Pons (tissue), 1 donor: ENCODE measurements around the gene NEDD4L.
"Not testable (repeated sequence)": the region's sequence is repeated elsewhere in the genome, so short reads cannot be mapped to it uniquely, and the experiment has no call there.

Source experiments
- DNase-seq: peaks from one replicate; pipeline ENCODE4 v3.0.0-alpha.2; 2016; ENCODE audit warnings: low spot score

Gene NEDD4L

DNA sequence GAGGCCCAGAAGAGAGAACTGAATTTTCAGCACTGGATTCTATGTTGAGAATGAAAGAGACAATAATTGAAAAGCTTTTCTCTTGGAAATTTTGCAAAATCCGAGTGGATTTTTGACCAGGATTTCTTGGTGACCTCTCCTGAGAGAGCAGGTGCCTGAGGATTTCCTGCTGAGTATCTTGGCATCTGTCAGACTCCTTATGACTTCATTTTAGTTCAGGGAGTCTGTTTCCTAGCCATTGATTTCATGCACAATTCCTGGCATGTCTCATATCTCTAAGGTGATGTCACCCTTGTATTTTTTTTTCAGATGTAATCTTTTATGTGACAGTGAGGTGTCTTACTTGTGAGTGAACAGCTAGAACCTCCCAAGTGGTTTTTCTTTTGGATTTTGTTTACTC lies 195.9 kb downstream of the NEDD4L start:
- DNase-seq: no peak

DNA sequence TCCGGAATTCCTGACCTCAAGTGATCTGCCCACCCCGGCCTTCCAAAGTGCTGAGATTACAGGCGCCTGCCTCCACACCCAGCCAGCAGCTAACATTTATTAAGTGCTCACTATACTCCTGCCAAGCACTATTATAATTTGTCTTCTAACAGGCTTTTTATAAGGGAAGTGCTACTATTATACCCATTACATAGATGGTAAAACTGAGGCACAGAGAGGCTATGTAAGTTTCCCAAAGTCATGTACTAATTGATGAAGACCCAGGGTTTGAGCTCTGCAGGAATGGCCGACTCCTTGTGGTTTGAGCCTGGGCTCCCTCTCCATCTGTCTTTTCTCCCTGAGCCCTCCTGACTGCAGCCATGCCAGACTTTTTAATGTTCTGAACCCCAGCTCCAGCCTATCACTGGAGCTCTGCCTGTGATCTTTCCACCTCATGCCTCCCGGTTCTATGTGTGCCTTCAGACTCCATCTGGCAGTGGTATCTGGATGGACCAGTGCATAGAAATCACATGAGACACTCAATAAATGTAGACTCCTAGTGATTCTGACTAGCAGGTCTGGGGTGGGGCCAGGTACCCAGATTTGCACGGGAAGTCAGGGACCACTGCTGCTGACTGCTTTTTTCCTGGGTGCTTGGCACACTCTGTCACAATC lies 197.1 kb downstream of the NEDD4L start:
- DNase-seq: no peak

DNA sequence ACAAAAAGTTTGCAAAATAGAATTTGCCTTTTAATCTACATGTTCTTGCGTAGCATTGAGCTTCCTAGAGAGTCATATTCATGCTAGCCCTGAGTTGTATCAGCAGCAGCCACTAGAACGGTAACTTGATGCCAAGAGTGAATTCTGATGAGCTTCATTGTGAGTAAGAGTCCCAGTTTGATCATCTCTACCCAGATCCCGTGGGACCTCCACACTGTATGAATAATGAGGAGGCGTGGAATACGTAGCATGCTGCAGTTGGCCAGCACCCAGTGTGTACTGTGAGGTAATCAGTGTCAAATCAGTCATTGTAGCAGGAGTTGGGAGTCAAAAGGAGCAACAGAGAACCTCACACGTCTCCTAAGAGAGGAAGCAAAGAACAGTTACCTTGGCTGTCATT lies 197.9 kb downstream of the NEDD4L start:
- no peak for DNase-seq

DNA sequence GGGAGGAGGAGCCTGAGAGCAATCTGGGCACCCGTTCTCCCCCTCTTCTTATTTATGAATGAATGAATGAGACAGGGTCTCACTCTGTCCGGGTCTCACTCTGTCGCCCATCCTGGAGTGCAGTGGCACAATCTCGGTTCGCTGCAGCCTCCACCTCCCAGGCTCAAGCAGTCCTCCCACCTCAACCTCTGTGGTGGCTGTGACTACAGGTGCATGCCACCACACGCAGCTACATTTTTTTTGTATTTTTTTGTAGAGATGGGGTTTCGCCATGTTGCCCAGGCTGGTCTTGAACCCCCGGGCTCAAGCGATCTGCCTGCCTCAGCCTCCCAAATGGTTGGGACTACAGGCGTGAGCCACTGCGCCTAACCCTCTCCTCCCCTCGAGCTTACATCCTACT lies 198.4 kb downstream of the NEDD4L start:
- no peak for DNase-seq

DNA sequence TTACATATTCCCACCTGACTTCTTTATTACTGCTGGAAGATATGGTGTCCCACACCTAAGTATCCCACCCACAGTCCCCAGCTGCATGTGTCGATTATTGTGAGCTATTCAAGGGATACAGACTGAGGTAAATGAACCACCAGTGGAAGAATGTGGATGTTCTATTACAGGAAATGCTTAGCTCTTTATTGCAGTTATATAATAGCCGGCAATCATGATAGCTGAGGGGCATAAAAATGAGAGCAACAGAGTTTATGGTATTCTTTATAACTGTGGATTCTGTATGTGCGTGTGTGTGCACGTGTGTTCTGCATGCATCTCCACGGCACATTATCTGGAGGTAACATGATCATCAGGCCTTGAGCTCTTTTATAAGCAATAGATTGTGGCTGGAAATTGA lies 198.9 kb downstream of the NEDD4L start:
- DNase-seq: no peak

DNA sequence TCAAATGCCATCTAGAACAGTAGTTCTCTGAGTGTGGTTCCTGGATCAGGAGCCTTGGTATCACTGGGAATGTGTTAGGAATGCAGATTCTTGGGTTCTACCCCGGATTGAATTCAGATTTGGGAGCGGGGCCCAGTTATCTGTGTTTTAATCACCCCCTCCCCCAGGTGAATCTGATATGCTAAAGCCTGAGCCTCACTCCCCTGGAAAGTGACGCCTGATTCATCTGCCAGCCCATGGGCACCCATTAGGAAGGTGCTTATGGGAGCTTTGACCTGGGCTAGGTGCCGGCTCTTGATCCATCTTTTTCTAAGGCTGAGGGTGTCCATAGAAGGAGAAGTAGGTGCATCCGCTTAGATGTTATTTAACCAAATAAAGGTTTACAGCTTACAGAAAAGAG lies 199.4 kb downstream of the NEDD4L start:
- DNase-seq: no peak

DNA sequence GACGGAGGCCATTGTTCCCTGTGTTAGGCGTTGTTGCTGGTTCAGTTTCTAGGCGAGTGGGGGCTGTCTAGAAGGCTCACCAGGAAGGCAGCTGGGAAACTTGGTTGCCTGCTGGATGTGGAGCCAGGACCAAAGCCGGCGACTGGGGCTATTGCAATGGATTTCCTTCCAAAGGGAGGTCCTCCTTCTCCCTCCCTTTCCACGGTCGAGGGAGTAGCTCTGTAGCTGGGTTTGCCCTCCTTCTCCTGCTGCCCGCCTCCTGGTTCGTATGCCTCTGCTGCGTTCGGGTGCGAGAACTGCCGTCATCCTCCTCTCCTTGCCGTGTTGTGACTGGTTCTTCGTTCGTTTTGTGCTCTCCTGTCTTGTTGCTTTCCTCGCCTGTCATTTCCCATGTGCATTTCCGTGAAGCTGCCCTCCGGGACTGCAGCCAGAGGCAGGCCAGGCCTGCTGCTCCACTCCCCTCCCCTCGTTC lies 203.4 kb downstream of the NEDD4L start:
- DNase-seq: peak; percentile 30

DNA sequence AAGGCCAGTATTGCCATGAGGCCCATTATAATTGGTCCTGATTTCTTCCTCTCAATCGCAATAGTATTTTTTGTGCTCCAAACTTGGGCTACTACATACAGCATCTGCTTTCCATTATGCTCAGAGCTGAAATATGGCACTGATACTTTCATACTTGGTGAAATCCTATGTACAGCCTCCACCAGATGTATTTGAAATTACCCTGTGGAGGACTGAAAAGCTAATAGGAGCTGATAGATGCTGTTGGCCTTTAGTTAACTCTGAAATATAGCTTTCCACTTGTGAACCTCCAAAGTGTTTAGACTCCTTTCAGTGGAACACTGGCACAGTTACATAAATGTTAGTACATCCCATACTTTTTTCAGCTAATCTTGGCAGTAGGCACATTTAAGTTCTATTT lies 205.7 kb downstream of the NEDD4L start:
- DNase-seq: no peak

DNA sequence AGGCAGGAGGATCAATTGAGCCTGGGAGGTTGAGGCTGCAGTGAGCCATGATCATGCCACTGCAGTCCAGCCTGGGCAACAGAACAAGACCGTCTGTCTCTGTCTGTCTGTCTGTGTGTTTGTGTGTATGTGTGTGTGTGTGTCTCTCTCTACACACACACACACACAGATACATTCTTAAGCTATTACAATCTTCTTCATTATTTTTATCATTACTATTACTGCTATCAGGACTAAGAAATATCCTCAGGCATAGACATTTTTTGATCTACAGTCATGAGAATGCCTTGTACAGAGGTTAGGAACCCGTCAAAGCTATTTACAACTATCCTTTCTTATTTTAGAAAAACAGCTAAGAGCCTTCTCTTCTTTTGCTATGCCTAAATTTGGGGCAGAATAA lies 207.4 kb downstream of the NEDD4L start:
- no peak for DNase-seq

DNA sequence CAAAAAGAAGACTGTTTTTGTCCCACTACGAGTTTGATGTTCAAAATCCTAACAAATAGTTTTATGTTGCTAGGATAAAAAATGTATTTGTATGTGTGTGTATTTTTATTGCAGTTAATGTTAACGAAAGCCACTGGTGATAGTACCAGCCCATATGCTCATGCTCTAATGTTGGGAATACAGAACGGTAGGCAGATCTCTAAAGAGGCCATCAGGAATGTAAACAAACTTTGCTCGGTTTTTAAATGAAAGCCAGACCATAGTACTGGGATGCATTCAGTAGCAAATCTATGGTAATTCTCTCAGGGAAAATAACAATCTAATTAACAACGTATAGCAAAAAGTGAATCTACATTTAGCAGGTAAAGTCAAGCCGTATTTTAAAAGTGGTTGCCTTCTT lies 208.1 kb downstream of the NEDD4L start:
- DNase-seq: no peak

DNA sequence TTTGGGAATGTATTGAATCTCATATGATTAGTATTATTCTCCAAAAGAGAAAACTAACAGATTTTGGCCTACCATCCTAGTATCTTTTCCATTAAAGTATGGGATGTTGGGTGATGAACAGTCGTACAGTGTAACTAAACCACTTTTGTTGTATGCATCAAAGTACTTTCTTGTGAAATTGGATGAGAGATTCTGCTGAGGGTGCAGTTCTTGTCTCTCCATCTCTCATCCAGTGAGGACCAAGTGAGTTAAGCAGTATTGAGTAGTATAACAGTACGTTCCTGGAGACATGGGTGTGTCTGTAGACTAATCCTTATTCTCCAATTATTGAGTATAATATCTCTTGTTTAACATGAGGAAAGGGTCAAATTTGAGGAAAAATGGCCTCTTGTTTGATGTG lies 209.3 kb downstream of the NEDD4L start:
- DNase-seq: no peak

DNA sequence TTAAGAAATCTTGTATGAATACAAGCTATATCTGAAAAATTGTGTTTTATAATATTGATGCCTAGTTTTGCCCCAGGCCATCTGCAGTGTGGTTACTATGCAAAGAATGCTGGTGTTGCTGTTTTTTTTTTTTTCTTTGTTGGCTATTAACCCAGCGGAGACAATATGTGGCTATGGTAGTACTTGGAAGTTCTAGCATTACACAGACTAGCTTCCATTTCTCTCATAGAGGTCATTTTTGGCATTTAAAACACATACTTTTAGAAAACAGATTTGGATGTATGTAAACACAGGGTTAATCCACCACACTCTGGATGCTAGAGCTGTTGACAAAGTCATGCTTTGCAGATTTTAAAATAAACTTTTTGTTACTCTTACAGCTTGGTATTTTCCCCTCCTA lies 209.8 kb downstream of the NEDD4L start:
- no peak for DNase-seq

DNA sequence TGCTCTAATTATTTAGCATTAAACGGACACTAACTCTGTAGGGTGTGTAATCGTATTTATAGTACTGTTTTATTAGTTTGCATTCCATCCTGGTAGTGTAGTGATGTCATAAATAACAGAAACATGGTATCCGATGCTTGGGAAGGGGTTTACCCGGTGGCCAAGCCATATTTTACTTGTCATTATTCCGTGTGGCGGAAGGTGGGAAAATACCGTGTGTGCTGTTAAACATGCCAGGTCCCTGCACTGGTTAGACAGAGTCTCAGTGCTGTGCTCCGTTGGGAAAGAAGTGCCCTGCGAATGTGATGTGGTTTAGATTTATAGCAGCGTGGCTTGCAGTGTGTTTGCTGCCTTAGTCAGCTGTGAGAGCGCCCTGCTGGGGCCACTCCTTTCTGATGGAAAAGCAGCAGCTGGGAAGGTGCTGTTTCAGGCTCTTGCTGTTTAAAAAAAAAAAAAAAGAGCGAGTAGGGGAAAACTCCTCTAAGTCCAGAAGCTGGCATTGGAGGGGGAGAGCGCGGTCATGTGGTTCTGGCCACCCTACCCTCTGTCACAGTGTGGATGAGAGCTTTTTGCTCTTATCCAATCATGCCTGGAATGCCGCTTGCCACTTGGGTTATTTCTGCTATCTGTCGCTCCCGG lies 211.0 kb downstream of the NEDD4L start:
- no peak for DNase-seq

DNA sequence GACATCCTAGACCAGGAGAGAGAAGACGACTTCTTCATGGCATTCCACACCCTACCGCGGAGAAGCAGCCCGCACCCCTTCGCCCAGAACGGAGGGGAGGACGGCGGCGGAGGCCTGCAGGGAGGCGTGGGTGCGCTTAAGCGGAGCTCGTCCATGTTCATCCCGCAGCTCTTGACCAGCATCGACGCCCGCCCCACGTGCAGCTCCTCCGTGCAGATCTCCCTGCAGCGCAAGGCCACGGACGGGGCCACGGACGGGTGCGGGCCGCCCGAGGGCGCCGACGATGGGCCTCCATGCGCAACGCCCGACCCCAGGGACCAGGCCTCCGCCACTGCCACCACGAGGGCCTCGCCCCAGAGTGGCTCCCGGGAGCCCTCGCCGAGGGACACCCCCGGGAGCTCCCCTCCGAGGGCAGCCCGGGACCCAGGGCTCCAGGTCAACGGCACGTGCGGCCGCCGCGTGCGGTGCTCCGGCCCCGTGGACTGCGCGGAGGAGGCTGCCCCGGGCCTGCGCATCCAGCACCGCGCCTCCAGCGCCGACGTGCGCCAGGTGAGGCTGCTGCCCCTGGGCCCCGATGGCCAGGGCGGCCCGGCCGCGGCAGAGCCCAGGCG lies 211.8 kb downstream of the NEDD4L start:
- DNase-seq: no peak

DNA sequence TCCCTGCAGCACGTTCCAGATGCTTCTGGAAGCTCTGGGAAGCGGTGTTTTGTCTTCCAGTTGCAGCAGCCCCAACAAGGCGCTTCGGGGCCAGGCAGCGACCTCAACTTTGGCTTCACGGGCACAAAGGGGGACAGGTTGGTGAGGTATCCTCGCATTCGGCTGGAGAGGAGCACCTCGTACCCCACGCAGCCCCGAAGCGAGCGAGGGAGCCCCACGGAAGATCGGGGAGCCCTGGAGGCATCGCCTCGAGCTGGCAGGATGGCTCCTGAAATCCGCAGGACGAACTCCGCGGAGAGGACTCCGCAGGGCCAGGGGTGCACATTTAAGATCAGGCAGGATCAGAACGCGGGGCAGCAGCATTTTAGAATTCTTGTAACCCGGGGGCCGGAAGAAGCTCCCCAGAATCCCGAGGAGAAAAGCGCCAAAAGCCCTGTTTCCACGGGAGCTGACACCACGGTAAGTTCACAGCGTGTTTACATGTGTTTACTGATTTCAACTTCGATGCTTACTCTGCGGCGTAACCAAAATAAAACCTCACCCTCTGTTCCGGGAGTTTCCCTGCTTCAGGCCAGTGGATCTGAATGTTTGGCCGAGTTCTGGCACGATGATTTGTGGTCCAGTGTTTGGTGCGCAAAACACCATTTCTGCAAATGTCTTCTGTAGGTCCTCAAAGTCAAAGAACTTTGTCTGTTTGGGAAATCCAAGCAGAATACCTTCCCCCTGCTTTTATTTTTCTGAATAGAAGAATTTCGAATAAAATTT lies 212.5 kb downstream of the NEDD4L start:
- DNase-seq: no peak

DNA sequence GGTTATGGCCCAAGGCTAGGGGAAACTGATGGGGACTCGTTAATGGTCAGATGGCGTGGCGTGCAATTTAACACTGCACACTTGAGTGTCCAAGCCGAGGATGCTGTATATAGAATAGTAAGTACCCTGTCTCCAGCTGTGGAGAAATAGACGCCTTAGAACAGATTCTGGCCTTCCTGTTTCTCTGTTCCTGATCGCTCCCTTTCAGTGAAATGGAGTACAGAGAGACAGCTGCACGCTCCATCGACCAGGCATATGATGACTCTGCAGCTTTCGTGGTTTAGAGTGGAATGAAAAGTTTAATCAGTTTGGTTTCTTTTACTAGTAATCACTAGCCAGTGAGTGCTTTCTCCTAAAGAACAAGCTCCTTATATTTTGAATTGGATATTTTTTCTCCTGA lies 213.4 kb downstream of the NEDD4L start:
- no peak for DNase-seq

DNA sequence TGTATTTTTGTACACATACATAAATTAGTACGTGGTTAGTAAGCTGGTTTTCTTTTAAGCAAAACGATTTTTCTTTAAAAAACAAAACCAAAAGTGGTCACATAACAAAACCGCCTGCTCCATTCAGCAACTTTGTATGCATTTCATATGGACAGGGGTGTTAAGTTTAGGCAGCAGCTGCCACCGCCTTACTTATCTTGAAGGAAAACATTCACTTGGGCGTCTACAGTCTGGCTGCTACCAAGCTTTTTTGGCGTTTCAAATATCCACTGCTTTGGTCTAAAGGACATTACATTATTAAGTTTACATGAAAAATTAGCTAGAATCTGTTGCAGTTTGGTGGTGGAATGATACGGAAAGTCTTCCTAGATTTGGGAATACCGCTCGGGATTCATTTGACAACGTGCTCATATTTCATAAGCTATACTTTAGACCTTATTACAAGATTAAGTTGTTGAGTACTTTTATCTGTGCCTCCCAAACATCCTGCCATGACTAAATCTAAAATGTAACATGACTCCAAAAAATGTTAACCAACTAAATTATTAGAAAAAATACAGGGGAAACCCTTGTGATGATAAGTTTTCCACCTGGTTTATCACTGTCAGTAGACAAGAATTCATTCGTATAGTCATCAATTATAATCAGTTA lies 214.8 kb downstream of the NEDD4L start:
- no peak for DNase-seq

DNA sequence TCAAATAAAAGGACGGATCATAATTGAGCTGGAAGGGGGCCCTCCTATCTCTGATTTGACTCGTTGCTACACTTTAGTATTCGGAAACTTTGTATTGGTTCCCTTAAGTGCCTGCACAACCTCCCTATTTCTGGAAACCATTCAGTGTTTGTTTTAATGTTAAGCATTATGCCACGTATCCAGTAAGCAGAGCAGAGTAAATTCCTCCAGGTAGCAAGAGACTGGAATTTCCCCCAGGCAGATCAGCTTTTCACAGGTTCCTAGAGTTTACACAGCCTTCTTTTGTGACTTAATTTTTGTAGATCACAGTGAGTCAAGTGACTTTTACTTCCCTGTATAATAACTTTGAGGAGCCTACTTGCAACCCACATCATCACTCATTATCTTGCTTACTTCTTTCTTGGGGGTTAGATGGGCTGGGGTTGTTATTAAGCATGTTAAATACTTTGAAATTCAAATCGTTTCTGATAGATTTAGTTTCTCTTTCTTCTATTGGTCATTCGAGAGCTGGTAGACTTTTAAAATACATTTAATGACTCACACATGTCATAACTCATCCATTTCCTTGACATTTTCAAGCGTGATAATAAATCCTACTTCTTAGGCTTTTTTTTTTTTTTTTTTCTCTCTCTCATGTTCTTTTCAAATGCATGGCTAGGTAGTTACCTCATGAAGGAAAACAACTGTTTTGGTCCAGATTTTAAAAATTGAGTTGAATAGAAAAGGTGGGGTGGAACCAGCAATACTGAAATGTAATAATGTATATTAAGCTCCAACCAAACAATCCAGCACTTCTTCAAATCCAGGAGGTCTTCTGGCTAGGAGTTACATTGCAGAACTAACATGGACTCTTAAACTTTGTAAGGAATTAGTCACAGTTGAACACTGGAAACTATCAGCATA lies 219.3 kb downstream of the NEDD4L start:
- no peak for DNase-seq

DNA sequence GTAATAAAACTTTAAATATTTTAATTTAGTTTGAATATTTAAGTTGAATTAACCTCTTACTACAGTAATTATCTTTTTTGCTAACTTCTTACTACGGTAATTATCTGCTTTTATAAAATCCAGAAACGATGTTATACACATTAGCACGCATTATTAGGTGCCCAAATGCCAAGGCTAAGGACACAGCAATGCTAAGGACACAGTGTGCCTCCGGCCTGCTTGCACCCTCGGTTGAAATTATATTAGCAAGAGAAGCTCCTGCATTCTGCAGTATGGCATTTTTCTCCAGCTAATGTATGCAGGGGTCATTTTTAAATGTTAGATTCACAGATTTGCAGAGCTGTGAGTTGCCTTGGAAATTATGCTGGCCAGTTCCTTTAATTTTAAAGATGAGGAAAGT lies 220.0 kb downstream of the NEDD4L start:
- no peak for DNase-seq

DNA sequence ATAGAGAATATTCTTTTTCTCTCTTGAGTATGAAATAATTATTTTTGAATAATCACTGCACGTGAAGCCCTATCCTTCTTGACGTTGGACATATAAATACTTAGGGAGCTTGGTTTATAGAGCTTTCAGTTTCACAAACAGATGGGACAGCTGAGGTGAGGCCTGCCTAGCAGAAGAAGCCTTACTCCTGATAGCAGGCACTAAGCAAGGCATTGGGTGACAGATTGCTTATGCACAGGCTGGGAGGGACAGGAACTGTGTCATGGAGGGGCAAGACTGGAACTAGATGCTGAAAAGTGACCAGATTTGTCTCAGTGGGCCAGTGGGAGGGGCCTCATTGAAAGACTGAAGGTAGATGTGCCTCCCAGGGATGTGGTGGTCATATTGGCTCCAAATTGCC lies 220.8 kb downstream of the NEDD4L start:
- DNase-seq: no peak

DNA sequence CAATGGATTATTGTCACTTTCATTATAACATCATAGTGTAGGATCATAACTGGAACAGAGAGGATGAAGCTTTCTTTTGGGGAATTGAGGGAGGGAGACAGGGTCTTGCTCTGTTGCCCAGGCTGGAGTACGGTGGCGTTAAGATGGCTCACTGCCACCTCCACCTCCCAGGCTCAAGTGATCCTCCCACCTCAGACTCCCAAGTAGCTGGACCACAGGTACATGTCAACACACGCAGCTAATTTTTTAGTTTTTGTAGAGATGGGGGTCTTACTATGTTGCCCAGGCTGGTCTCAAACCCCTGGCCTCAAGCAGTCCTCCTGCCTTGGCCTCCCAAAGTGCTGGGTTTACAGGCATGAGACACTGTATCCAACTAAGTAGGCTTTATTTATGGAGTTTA lies 221.5 kb downstream of the NEDD4L start:
- not testable (repeated sequence) for DNase-seq
